Neural progenitor cell (in vitro differentiated cells): ENCODE measurements around the gene WDR72. TPM values are rescaled to one million over a fixed set of nuclear protein-coding genes. Genes with fewer than 3 reads are reported as not detected.

Experiments
- DNase-seq: peaks from one replicate; pipeline ENCODE4 v3.0.0-alpha.2; 2016; ENCODE audit warnings: low spot score
- H2AFZ ChIP-seq: fragments of 200-600 bp; sonication (generic); replicated peaks from 2 replicates; pipeline ENCODE4 v1.6.1; 2016; ENCODE audit warnings: antibody characterized with exemption
- H3F3A ChIP-seq: fragments of 200-600 bp; sonication (generic); 2 replicates; pipeline ENCODE4 v1.6.1; 2016; ENCODE audit warnings: antibody characterized with exemption, low read depth
- H3K27ac ChIP-seq: fragments of 200-600 bp; sonication (generic); 2 replicates; pipeline ENCODE4 v1.5.1; 2016; ENCODE audit warnings: mild to moderate bottlenecking
- H3K27me3 ChIP-seq: fragments of 200-600 bp; sonication (generic); 2 replicates; pipeline ENCODE4 v1.6.1; 2016; ENCODE audit warnings: mild to moderate bottlenecking, moderate library complexity
- H3K36me3 ChIP-seq: fragments of 200-600 bp; sonication (generic); 2 replicates; pipeline ENCODE4 v1.5.1; 2016
- H3K4me1 ChIP-seq: fragments of 200-600 bp; sonication (generic); 2 replicates; pipeline ENCODE4 v1.6.1; 2016; ENCODE audit warnings: mixed run types
- H3K4me2 ChIP-seq: fragments of 200-600 bp; sonication (generic); 2 replicates; pipeline ENCODE4 v1.6.1; 2016
- H3K4me3 ChIP-seq: fragments of 200-600 bp; sonication (generic); 2 replicates; pipeline ENCODE4 v1.5.1; 2016
- H3K79me2 ChIP-seq: fragments of 200-600 bp; sonication (generic); 2 replicates; pipeline ENCODE4 v1.6.1; 2016; ENCODE audit warnings: low read depth
- H3K9ac ChIP-seq: fragments of 200-600 bp; sonication (generic); 2 replicates; pipeline ENCODE4 v1.6.1; 2016
- H3K9me3 ChIP-seq: fragments of 200-600 bp; sonication (generic); 2 replicates; pipeline ENCODE4 v1.5.1; 2016; ENCODE audit warnings: low read depth
- H4K20me1 ChIP-seq: fragments of 200-600 bp; sonication (generic); 2 replicates; pipeline ENCODE4 v1.6.1; 2016; ENCODE audit warnings: low read depth
- H3K27ac Mint-ChIP-seq: 3 replicates; pipeline ENCODE4 v1.8.0; 2021; ENCODE audit warnings: mixed read lengths
- H3K27me3 Mint-ChIP-seq: 2 replicates; pipeline ENCODE4 v1.8.0; 2022; ENCODE audit warnings: low read depth, mild to moderate bottlenecking, inconsistent platforms, moderate library complexity, mixed read lengths; ENCODE audit not compliant: insufficient read depth
- H3K36me3 Mint-ChIP-seq: 3 replicates; pipeline ENCODE4 v1.8.0; 2021; ENCODE audit warnings: mixed read lengths
- H3K4me1 Mint-ChIP-seq: 3 replicates; pipeline ENCODE4 v1.8.0; 2021; ENCODE audit warnings: mixed read lengths
- H3K4me3 Mint-ChIP-seq: 3 replicates; pipeline ENCODE4 v1.8.0; 2021; ENCODE audit warnings: mild to moderate bottlenecking, moderate library complexity, mixed read lengths
- H3K9me3 Mint-ChIP-seq: 3 replicates; pipeline ENCODE4 v1.8.0; 2020; ENCODE audit warnings: mixed read lengths
- EZH2 ChIP-seq: fragments of 200-600 bp; sonication (generic); IDR thresholded peaks from 2 replicates; pipeline ENCODE4 v1.6.1; 2017; ENCODE audit warnings: antibody characterized with exemption, mild to moderate bottlenecking, moderate library complexity
- EZH2phosphoT487 ChIP-seq: fragments of 200-600 bp; sonication (generic); IDR thresholded peaks from 2 replicates; pipeline ENCODE4 v1.6.1; 2017; ENCODE audit warnings: antibody characterized with exemption
- total RNA-seq: library from RNA; depleted of rRNA; stranded (reverse); fragments of >200 nt; gene quantifications from 2 replicates; pipeline ENCODE4 v1.2.3, GENCODE V29; 2015; ENCODE audit warnings: low replicate concordance
- TF ChIP-seq, protein P1 (sequence below): fragments of 200-600 bp; sonication (generic); IDR thresholded peaks from 2 replicates; pipeline ENCODE4 v1.5.1; 2017; ENCODE audit warnings: antibody characterized with exemption, mild to moderate bottlenecking

WDR72 gene
- total RNA-seq, 1 donor from 2014 or later, result 4.6 TPM

DNA sequence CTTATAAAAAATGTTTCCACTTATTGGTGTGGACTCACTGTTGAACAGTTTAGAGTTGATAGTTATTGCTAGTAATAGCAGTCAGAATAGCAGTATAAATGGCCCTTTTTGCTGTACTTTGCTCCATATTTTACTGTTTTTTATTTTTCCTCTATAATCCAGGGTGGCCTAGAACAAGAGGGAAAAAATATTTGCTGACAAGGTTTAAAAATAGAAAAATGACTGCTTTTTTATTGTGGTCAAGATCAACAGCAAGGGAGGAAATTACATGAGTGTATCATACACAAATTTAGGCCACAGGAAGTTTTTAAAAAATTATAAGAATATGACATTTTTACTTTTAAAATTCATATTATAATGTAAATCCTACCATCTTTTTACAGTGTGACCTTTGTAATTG, 269.1 kb downstream of the WDR72 start:
- TF ChIP-seq EZH2 (no peak), EZH2phosphoT487 (no peak)
- TF ChIP-seq, protein P1, sequence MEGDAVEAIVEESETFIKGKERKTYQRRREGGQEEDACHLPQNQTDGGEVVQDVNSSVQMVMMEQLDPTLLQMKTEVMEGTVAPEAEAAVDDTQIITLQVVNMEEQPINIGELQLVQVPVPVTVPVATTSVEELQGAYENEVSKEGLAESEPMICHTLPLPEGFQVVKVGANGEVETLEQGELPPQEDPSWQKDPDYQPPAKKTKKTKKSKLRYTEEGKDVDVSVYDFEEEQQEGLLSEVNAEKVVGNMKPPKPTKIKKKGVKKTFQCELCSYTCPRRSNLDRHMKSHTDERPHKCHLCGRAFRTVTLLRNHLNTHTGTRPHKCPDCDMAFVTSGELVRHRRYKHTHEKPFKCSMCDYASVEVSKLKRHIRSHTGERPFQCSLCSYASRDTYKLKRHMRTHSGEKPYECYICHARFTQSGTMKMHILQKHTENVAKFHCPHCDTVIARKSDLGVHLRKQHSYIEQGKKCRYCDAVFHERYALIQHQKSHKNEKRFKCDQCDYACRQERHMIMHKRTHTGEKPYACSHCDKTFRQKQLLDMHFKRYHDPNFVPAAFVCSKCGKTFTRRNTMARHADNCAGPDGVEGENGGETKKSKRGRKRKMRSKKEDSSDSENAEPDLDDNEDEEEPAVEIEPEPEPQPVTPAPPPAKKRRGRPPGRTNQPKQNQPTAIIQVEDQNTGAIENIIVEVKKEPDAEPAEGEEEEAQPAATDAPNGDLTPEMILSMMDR, result no peak
- H3K4me3 Mint-ChIP-seq, result no peak overlapping the region
- Histone ChIP-seq H3K9me3 (no peaks in the 10 kb centered on the region), H3K4me1 (peaks cover 1% of the 10 kb centered on the region), H4K20me1 (no peaks in the 10 kb centered on the region), H3K79me2 (no peaks in the 10 kb centered on the region), H3F3A (no peaks in the 10 kb centered on the region), H3K36me3 (no peaks in the 10 kb centered on the region), H3K4me3 (no peak overlapping the region), H3K27ac (no peak overlapping the region), H3K4me2 (no peak overlapping the region), H3K9ac (no peak overlapping the region), H3K27me3 (no peaks in the 10 kb centered on the region), H2AFZ (no peak overlapping the region)
- DNase-seq, result no peak
- no peaks in the 10 kb centered on the region for H3K36me3 Mint-ChIP-seq
- peaks cover 11% of the 10 kb centered on the region for H3K4me1 Mint-ChIP-seq
- no peak overlapping the region for H3K27ac Mint-ChIP-seq
- no peaks in the 10 kb centered on the region for H3K27me3 Mint-ChIP-seq
- no peaks in the 10 kb centered on the region for H3K9me3 Mint-ChIP-seq

DNA sequence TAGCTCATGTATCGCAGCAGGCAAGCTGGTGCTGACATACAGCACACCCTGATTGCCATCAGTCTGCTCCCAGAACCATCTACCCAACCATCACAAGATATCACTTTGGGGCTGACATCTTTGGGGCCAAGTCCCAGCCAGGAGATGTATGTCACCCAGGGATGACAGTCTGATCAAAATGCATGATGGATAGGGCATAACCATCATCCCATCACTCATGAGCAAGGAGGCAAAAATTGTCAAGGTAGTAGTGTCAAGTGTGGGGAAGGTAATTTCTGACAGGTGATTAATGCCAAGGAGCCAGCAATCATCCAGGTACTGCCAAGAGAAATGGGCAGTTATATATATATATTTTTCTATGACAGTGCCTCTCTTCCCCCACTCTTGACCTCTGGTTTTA, 277.4 kb downstream of the WDR72 start:
- no peak overlapping the region for H2AFZ ChIP-seq
- H3K27ac ChIP-seq, result no peak overlapping the region
- no peak overlapping the region for H3K4me2 ChIP-seq
- Mint-ChIP-seq H3K9me3 (peaks cover 2% of the 10 kb centered on the region), H3K36me3 (peaks cover 1% of the 10 kb centered on the region), H3K4me3 (no peak overlapping the region), H3K27ac (no peak overlapping the region), H3K27me3 (peaks cover 3% of the 10 kb centered on the region), H3K4me1 (no peaks in the 10 kb centered on the region)
- TF ChIP-seq EZH2, result no peak
- TF ChIP-seq, protein P1, result no peak
- no peak for TF ChIP-seq EZH2phosphoT487
- H3K9ac ChIP-seq, result no peak overlapping the region
- no peaks in the 10 kb centered on the region for H3K27me3 ChIP-seq
- no peak for DNase-seq
- H4K20me1 ChIP-seq, result no peaks in the 10 kb centered on the region
- no peaks in the 10 kb centered on the region for H3K79me2 ChIP-seq
- H3K9me3 ChIP-seq, result no peaks in the 10 kb centered on the region
- no peaks in the 10 kb centered on the region for H3K36me3 ChIP-seq
- no peak overlapping the region for H3K4me3 ChIP-seq
- no peaks in the 10 kb centered on the region for H3F3A ChIP-seq
- H3K4me1 ChIP-seq, result peaks cover 3% of the 10 kb centered on the region

DNA sequence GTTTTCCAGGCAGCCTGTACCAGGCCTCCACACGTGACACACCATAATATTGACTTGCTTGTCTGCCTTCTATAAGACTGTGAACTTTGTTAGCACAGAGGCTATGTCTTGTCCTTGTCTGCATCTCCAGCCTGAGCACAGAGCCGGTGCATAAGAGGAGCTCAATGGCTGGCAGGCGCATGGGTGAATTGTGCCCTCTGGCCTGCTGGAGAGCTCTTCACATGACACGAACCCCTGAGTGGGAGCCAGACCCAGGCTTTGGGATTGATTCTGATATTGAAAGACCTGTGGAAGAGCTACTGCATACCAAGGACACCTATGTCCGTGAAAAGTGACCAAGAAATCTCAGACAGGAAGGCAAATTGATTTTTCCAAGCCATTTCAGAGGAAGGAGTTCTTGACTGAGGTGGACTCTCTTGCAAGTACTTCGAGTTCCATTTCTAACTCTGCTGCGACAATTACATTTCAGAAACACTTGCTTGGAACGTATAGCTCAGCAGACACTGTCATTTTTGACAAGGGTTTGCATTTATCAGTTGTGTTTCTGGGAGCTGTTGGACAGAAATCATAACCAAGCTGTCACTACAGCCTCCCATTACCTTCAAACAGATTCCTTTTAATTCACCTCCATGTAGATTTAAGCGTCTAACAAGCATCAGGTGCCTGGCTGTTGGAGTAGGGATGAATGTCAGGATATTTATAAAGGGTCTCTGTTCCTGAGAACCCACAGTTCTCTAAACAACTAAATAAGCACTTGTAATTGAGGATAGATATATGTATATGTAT, 281.3 kb downstream of the WDR72 start:
- TF ChIP-seq EZH2 (no peak), EZH2phosphoT487 (no peak)
- TF ChIP-seq, protein P1, result no peak
- Mint-ChIP-seq H3K4me1 (no peaks in the 10 kb centered on the region), H3K36me3 (no peaks in the 10 kb centered on the region), H3K4me3 (no peak overlapping the region), H3K27ac (no peak overlapping the region), H3K9me3 (no peaks in the 10 kb centered on the region), H3K27me3 (no peaks in the 10 kb centered on the region)
- Histone ChIP-seq H3K27ac (no peak overlapping the region), H3K27me3 (no peaks in the 10 kb centered on the region), H3K9me3 (no peaks in the 10 kb centered on the region), H3K36me3 (no peaks in the 10 kb centered on the region), H3K4me1 (no peaks in the 10 kb centered on the region), H3F3A (no peaks in the 10 kb centered on the region), H3K4me3 (no peak overlapping the region), H3K79me2 (no peaks in the 10 kb centered on the region), H4K20me1 (no peaks in the 10 kb centered on the region), H3K4me2 (no peak overlapping the region), H2AFZ (no peak overlapping the region), H3K9ac (no peak overlapping the region)
- no peak for DNase-seq
